Measurements from ENCODE around the gene LIMS2.

- TF ChIP-seq CTCF (IDR thresholded peaks at IDR 0.05) = no peak
- no peak for TF ChIP-seq POLR2AphosphoS5 (IDR thresholded peaks at IDR 0.05)
- TF ChIP-seq EP300 (IDR thresholded peaks at IDR 0.05) = no peak
Observed at GRCh38 chr2:127605691-127606263, 69.6 kb downstream of the LIMS2 start.

Measured in upper lobe of left lung (tissue), 4 donors.